Duodenal mucosa (tissue), 2 donors: Measurements from ENCODE around the gene INPP5D.
"Not testable (repeated sequence)": the region's sequence is repeated elsewhere in the genome, so short reads cannot be mapped to it uniquely, and the experiment has no call there.

ENCODE experiments used
- H3K27ac ChIP-seq: one replicate; pipeline ENCODE4 v1.7.0; 2013; ENCODE audit warnings: low read depth, low read length
- H3K27me3 ChIP-seq, 2 donors: one replicate each; pipeline ENCODE4 v1.7.0; 2013; ENCODE audit warnings: low read length in 2 of 2, control low read depth in 1 of 2; ENCODE audit not compliant: insufficient read depth in 2 of 2, control insufficient read depth in 1 of 2
- H3K36me3 ChIP-seq, 2 donors: one replicate each; pipeline ENCODE4 v1.7.0; 2013; ENCODE audit warnings: low read length in 2 of 2, control low read depth in 1 of 2; ENCODE audit not compliant: insufficient read depth in 2 of 2, control insufficient read depth in 1 of 2
- H3K4me1 ChIP-seq, 2 donors: one replicate each; pipeline ENCODE4 v1.7.0; 2013; ENCODE audit warnings: low read length in 2 of 2, control low read depth in 1 of 2; ENCODE audit not compliant: insufficient read depth in 2 of 2, control insufficient read depth in 1 of 2
- H3K4me3 ChIP-seq, 2 donors: one replicate each; pipeline ENCODE4 v1.7.0; 2013; ENCODE audit warnings: low read length in 2 of 2, low read depth in 1 of 2
- H3K9ac ChIP-seq, 2 donors: one replicate each; pipeline ENCODE4 v1.7.0; 2013; ENCODE audit warnings: low read length in 2 of 2, low read depth in 1 of 2
- H3K9me3 ChIP-seq, 2 donors: one replicate each; pipeline ENCODE4 v1.7.0; 2013; ENCODE audit warnings: low read length in 2 of 2, control low read depth in 1 of 2; ENCODE audit not compliant: control insufficient read depth in 1 of 2

Gene INPP5D

GRCh38 chr2:233090879-233091278 is 30.7 kb downstream of the INPP5D start:
- Histone ChIP-seq H3K27me3 (no peaks in the 10 kb centered on the region), H3K27ac (no peak overlapping the region), H3K4me1 (peaks cover 6 to 8% of the 10 kb centered on the region in 2 donors), H3K4me3 (no peak overlapping the region), H3K36me3 (no peaks in the 10 kb centered on the region), H3K9me3 (no peaks in the 10 kb centered on the region), H3K9ac (no peak overlapping the region)

GRCh38 chr2:233091595-233092375 is 31.6 kb downstream of the INPP5D start:
- Histone ChIP-seq H3K36me3 (no peaks in the 10 kb centered on the region), H3K27me3 (no peaks in the 10 kb centered on the region), H3K9ac (no peak overlapping the region), H3K4me3 (no peak overlapping the region), H3K27ac (no peak overlapping the region), H3K4me1 (peaks cover under 1 to 3% of the 10 kb centered on the region in 2 donors), H3K9me3 (no peaks in the 10 kb centered on the region)

- no peaks in the 10 kb centered on the region for H3K9me3 ChIP-seq
- no peaks in the 10 kb centered on the region for H3K36me3 ChIP-seq
- H3K4me3 ChIP-seq = no peak overlapping the region
- no peaks in the 10 kb centered on the region for H3K27me3 ChIP-seq
- H3K9ac ChIP-seq = no peak overlapping the region
- no peak overlapping the region for H3K27ac ChIP-seq
- no peaks in the 10 kb centered on the region for H3K4me1 ChIP-seq
These were observed 32.5 kb downstream of the INPP5D start for GRCh38 chr2:233092432-233093165.

- no peaks in the 10 kb centered on the region for H3K36me3 ChIP-seq
- no peaks in the 10 kb centered on the region for H3K27me3 ChIP-seq
- H3K4me1 ChIP-seq = no peaks in the 10 kb centered on the region
- no peak overlapping the region for H3K9ac ChIP-seq
- no peak overlapping the region for H3K27ac ChIP-seq
- H3K9me3 ChIP-seq = no peaks in the 10 kb centered on the region
- no peak overlapping the region for H3K4me3 ChIP-seq
These were observed 33.0 kb downstream of the INPP5D start for GRCh38 chr2:233093166-233093448.

GRCh38 chr2:233093721-233094120 is 33.6 kb downstream of the INPP5D start:
- H3K4me1 ChIP-seq = no peaks in the 10 kb centered on the region
- no peak overlapping the region for H3K9ac ChIP-seq
- H3K9me3 ChIP-seq = no peaks in the 10 kb centered on the region
- H3K27ac ChIP-seq = no peak overlapping the region
- H3K27me3 ChIP-seq = no peaks in the 10 kb centered on the region
- H3K36me3 ChIP-seq = no peaks in the 10 kb centered on the region
- no peak overlapping the region for H3K4me3 ChIP-seq

GRCh38 chr2:233094614-233095013 is 34.5 kb downstream of the INPP5D start:
- Histone ChIP-seq H3K9ac (no peak overlapping the region), H3K27ac (no peak overlapping the region), H3K4me3 (no peak overlapping the region), H3K4me1 (no peaks in the 10 kb centered on the region), H3K27me3 (no peaks in the 10 kb centered on the region), H3K36me3 (no peaks in the 10 kb centered on the region), H3K9me3 (no peaks in the 10 kb centered on the region)

GRCh38 chr2:233096006-233096405 is 35.9 kb downstream of the INPP5D start:
- no peak overlapping the region for H3K27ac ChIP-seq
- H3K4me1 ChIP-seq = peaks cover 1 to 11% of the 10 kb centered on the region in 2 donors
- no peaks in the 10 kb centered on the region for H3K36me3 ChIP-seq
- H3K9me3 ChIP-seq = no peaks in the 10 kb centered on the region
- H3K9ac ChIP-seq = no peak overlapping the region
- H3K27me3 ChIP-seq = no peaks in the 10 kb centered on the region
- no peak overlapping the region for H3K4me3 ChIP-seq

GRCh38 chr2:233098618-233099017 is 38.5 kb downstream of the INPP5D start:
- no peaks in the 10 kb centered on the region for H3K9me3 ChIP-seq
- no peak overlapping the region for H3K9ac ChIP-seq
- no peaks in the 10 kb centered on the region for H3K27me3 ChIP-seq
- H3K4me3 ChIP-seq = no peak overlapping the region
- H3K36me3 ChIP-seq = no peaks in the 10 kb centered on the region
- H3K4me1 ChIP-seq = peaks cover 3 to 13% of the 10 kb centered on the region in 2 donors
- H3K27ac ChIP-seq = no peak overlapping the region

GRCh38 chr2:233099820-233100191 is 39.7 kb downstream of the INPP5D start:
- not testable (repeated sequence) for H3K36me3 ChIP-seq, H3K27me3 ChIP-seq, H3K9me3 ChIP-seq, H3K9ac ChIP-seq, H3K27ac ChIP-seq
- peaks cover 3 to 13% of the 10 kb centered on the region in 2 donors for H3K4me1 ChIP-seq
- peak overlapping the region in 1 of 2 donors; percentile 13 for H3K4me3 ChIP-seq

GRCh38 chr2:233100192-233100998 is 40.3 kb downstream of the INPP5D start:
- peak overlapping the region in 1 of 2 donors; percentile 13 for H3K4me3 ChIP-seq
- H3K36me3 ChIP-seq = no peaks in the 10 kb centered on the region
- no peak overlapping the region for H3K9ac ChIP-seq
- H3K9me3 ChIP-seq = no peaks in the 10 kb centered on the region
- no peaks in the 10 kb centered on the region for H3K27me3 ChIP-seq
- peaks cover 3 to 13% of the 10 kb centered on the region in 2 donors for H3K4me1 ChIP-seq
- no peak overlapping the region for H3K27ac ChIP-seq
